Spleen (tissue), 7 donors: ENCODE measurements around the gene SLC4A9.

Experiments used
- CTCF ChIP-seq, 11 experiments: fragments of 200-600 bp in 7 of 11; fragments of 450-650 bp in 4 of 11; sonication (generic) in 4 of 11; IDR thresholded peaks in 8 of 11; conservative IDR thresholded peaks in 3 of 11; 1 replicate in 7 of 11; 2 replicates in 4 of 11; pipeline versions ENCODE4 v1.4.0 to v1.8.0; 2016 to 2021; ENCODE audit warnings: antibody characterized with exemption in 11 of 11, inconsistent platforms in 4 of 11, mild to moderate bottlenecking in 1 of 11
- POLR2A ChIP-seq, 3 donors: fragments of 450-650 bp; IDR thresholded peaks; one replicate each; pipeline ENCODE4 v1.5.1; 2017; ENCODE audit warnings: antibody characterized with exemption in 3 of 3, mild to moderate bottlenecking in 1 of 3
- POLR2AphosphoS5 ChIP-seq, 3 donors: sonication (generic); formaldehyde crosslinking; IDR thresholded peaks; one replicate each; pipeline ENCODE4 v1.5.1; 2017; ENCODE audit warnings: antibody characterized with exemption in 3 of 3
- donor health status: DM: no; HTN: no; CAD: no; lungs with moderate emphysema.
- donor health status: DM: no; HTN: no; CAD: no.
- donor health status: DM: no; HTN: no; CAD: no.

- no peak for TF ChIP-seq POLR2A (IDR thresholded peaks at IDR 0.05)
- TF ChIP-seq CTCF (IDR thresholded peaks at IDR 0.05 in 8 of 11, conservative IDR thresholded peaks at IDR 0.05 in 3 of 11) = no peak
- no peak for TF ChIP-seq POLR2AphosphoS5 (IDR thresholded peaks at IDR 0.05)
Measured at GRCh38 chr5:140398379-140398811, 38.4 kb downstream of the SLC4A9 start.
